Panc1 (cell line): ENCODE data around the gene RGPD8. TPM values are rescaled to one million over a fixed set of nuclear protein-coding genes. Genes with fewer than 3 reads are reported as not detected.

Experiments
- ATAC-seq: fragments of 200-7000 bp; cut with Tn5 transposase; 2 replicates; pipeline ENCODE4 v1.9.1; 2020; ENCODE audit warnings: mild to moderate bottlenecking, moderate library complexity
- BruUV-seq: library from RNA; stranded (reverse); fragments of 400-500 nt; replicated peaks from 2 replicates; lab custom pipeline; 2021; lab: Mats Ljungman, UMichigan
- CTCF ChIA-PET: fragments of 300-600 bp; sonication (Branson Sonifier 250); formaldehyde crosslinking; loops from one replicate; lab custom pipeline; 2022; ENCODE audit warnings: antibody characterized with exemption; lab: Charles Lee
- POLR2A ChIA-PET: fragments of 300-600 bp; sonication (Branson Sonifier 250); formaldehyde crosslinking; loops from one replicate; lab custom pipeline; 2022; ENCODE audit warnings: antibody characterized with exemption; lab: Charles Lee
- DNase-seq: peaks from one replicate; pipeline ENCODE4 v3.0.0-alpha.2; 2010; ENCODE audit warnings: low read depth, low spot score
- H3K27ac ChIP-seq: 2 replicates; pipeline ENCODE4 v1.5.1; 2011; ENCODE audit warnings: mild to moderate bottlenecking, low read length, inconsistent platforms
- H3K27me3 ChIP-seq: fragments of 200-500 bp; sonication (Bioruptor generic); 2 replicates; pipeline ENCODE4 v1.6.0; 2014; ENCODE audit warnings: low read length, inconsistent platforms; ENCODE audit not compliant: control insufficient read depth, insufficient read depth
- H3K36me3 ChIP-seq: fragments of 200-500 bp; sonication (Bioruptor generic); 2 replicates; pipeline ENCODE4 v1.5.1; 2014; ENCODE audit warnings: inconsistent platforms, mild to moderate bottlenecking, low read length, moderate library complexity; ENCODE audit not compliant: control insufficient read depth, insufficient read depth
- H3K4me1 ChIP-seq: 2 replicates; pipeline ENCODE4 v1.5.1; 2011; ENCODE audit warnings: inconsistent platforms, mild to moderate bottlenecking, low read length, moderate library complexity; ENCODE audit not compliant: control insufficient read depth, insufficient read depth
- H3K4me3 ChIP-seq, 2 experiments: 2 replicates each; pipeline ENCODE4 v1.5.1; 2011 to 2012; ENCODE audit warnings: low read depth in 2 of 2, low read length in 2 of 2, mild to moderate bottlenecking in 2 of 2, inconsistent platforms in 1 of 2, moderate library complexity in 1 of 2
- H3K9me3 ChIP-seq: fragments of 200-500 bp; sonication (Bioruptor generic); 2 replicates; pipeline ENCODE4 v1.5.1; 2014; ENCODE audit warnings: low read depth, mild to moderate bottlenecking, inconsistent platforms, low read length, moderate library complexity; ENCODE audit not compliant: control insufficient read depth, insufficient read depth
- CTCF ChIP-seq: fragments of 450-650 bp; IDR thresholded peaks from 2 replicates; pipeline ENCODE4 v1.5.1; 2017; ENCODE audit warnings: mild to moderate bottlenecking
- POLR2AphosphoS5 ChIP-seq: IDR thresholded peaks from 2 replicates; pipeline ENCODE4 v1.6.1; 2012; ENCODE audit warnings: mild to moderate bottlenecking, low read depth, low read length, moderate library complexity
- SIN3A ChIP-seq: IDR thresholded peaks from 2 replicates; pipeline ENCODE4 v1.6.1; 2012; ENCODE audit warnings: low read depth, mild to moderate bottlenecking, low read length, moderate library complexity, borderline replicate concordance; ENCODE audit not compliant: insufficient read depth
- TCF7L2 ChIP-seq: IDR thresholded peaks from 2 replicates; pipeline ENCODE4 v1.6.1; 2011; ENCODE audit warnings: mild to moderate bottlenecking, low read depth, low read length, inconsistent platforms
- in situ Hi-C: cut with HindIII; loops from 2 replicates; pipeline ENCODE4 v1.10.0; 2016; ENCODE audit warnings: low sequenced_read_pairs, low pct_unique_long_range_greater_than_20kb
- intact Hi-C: fragments of 100-400 bp; cut with micrococcal nuclease; formaldehyde crosslinking; loops from one replicate; pipeline ENCODE4 v1.10.0; 2022; ENCODE audit not compliant: unreplicated experiment
- total RNA-seq: library from RNA; stranded (reverse); gene quantifications from one replicate; pipeline ENCODE4 v1.2.1, GENCODE V29; 2021; ENCODE audit not compliant: unreplicated experiment
- TF ChIP-seq, protein P1 (sequence below), 2 experiments: IDR thresholded peaks; 2 replicates each; pipeline ENCODE4 v1.6.1; 2011 to 2012; ENCODE audit warnings: low read depth in 2 of 2, control low read depth in 1 of 2, low read length in 1 of 2, mild to moderate bottlenecking in 1 of 2, moderate library complexity in 1 of 2; ENCODE audit not compliant: insufficient read depth in 1 of 2

RGPD8 gene
- total RNA-seq, 1 experiment from 2014 or later, result 20.9 TPM

DNA sequence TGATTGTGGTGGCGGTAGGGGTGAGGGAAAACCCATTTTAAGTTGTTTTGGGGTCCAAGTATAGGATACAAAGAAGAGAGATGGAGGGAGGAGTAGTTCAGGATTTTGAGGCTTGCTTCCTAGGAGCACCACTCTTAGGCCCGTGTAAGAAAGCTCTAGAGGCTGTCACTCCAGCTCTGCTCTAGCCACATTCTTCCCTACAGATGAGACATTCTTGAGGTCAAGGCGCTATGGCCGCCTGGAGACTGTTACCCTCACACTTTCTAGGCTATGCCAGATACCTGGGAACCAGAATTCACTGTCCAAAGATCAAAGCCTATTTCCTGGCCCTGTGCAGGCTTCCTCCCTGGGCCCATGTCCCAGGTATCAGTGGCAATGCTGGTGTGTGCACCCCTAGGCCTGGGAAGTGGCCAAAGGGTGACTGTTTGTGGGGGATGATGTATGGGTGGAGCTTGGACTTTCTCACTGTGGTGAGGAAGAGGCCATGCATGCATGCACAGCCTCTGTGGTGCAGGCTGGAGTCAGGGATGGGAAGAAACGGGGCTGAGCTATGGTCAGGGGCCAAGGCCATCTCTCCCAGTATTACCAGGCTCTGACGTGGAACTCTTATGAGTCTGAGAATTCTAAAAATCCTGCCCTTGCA, 41.5 kb upstream of the RGPD8 start:
- Histone ChIP-seq H3K27me3 (no peaks in the 10 kb centered on the region), H3K9me3 (no peaks in the 10 kb centered on the region), H3K4me1 (no peaks in the 10 kb centered on the region), H3K36me3 (no peaks in the 10 kb centered on the region), H3K27ac (no peak overlapping the region), H3K4me3 (no peak overlapping the region)
- TF ChIP-seq TCF7L2 (no peak), SIN3A (no peak), CTCF (no peak), POLR2AphosphoS5 (no peak)
- TF ChIP-seq, protein P1, sequence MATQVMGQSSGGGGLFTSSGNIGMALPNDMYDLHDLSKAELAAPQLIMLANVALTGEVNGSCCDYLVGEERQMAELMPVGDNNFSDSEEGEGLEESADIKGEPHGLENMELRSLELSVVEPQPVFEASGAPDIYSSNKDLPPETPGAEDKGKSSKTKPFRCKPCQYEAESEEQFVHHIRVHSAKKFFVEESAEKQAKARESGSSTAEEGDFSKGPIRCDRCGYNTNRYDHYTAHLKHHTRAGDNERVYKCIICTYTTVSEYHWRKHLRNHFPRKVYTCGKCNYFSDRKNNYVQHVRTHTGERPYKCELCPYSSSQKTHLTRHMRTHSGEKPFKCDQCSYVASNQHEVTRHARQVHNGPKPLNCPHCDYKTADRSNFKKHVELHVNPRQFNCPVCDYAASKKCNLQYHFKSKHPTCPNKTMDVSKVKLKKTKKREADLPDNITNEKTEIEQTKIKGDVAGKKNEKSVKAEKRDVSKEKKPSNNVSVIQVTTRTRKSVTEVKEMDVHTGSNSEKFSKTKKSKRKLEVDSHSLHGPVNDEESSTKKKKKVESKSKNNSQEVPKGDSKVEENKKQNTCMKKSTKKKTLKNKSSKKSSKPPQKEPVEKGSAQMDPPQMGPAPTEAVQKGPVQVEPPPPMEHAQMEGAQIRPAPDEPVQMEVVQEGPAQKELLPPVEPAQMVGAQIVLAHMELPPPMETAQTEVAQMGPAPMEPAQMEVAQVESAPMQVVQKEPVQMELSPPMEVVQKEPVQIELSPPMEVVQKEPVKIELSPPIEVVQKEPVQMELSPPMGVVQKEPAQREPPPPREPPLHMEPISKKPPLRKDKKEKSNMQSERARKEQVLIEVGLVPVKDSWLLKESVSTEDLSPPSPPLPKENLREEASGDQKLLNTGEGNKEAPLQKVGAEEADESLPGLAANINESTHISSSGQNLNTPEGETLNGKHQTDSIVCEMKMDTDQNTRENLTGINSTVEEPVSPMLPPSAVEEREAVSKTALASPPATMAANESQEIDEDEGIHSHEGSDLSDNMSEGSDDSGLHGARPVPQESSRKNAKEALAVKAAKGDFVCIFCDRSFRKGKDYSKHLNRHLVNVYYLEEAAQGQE (IDR thresholded peaks at IDR 0.05; ENCODE audit: insufficient read depth in 1 of 2, low read depth in 2 of 2, low read length in 1 of 2), result no peak
- intact Hi-C loops, result no loop called here
- in situ Hi-C loops, result no loop called here
- ChIA-PET CTCF (interaction anchor here (0.7 kb wide), 1 partner anchor 153 kb away, joined by 5 read pairs; no protein-coding TSS in a partner anchor), POLR2A (no interaction called here)
- DNase-seq, result no peak
- no TSS peak for BruUV-seq
- ATAC-seq, result 0 out of 2 replicates have a peak, but pooled peaks have one; percentile 44

DNA sequence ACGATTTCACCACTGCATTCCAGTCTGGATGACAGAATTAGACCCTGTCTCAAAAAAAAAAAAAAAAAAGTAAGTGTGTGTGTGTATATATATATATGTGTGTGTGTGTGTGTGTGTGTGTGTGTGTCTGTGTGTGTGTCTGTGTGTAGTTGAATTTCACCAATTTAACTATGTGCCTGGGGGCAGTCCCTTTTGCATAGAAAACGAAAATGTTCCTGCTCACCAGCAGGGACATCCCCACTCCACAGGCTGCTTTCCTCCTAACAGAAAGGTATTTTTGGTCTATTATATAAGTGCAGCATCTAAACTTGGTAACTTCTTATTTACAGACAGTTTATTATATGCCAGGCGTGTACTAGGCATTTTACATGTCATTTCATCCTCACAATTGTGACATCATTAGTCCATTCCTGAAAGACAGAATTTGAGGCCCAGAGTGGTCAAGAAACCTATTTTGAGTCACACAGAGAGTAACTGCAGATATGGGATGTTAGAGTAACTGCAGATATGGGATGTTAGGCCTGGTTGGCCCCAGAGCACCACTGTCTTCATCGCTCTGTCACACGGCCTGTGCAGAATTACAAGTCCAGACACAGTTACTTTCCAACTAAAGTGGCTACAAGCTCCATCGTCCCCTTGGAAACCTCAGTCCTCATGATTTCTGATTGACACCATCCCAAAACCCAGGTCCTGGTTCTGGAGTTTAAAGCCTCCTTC, 39.3 kb upstream of the RGPD8 start:
- H3K36me3 ChIP-seq, result no peaks in the 10 kb centered on the region
- no peaks in the 10 kb centered on the region for H3K4me1 ChIP-seq
- no peaks in the 10 kb centered on the region for H3K9me3 ChIP-seq
- DNase-seq (no peak), ATAC-seq (no peak)
- in situ Hi-C loops, result no loop called here
- POLR2A ChIA-PET, result no interaction called here
- no peak overlapping the region for H3K4me3 ChIP-seq
- TF ChIP-seq TCF7L2, result no peak
- TF ChIP-seq SIN3A, result no peak
- no peak for TF ChIP-seq CTCF
- TF ChIP-seq, protein P1 (IDR thresholded peaks at IDR 0.05; ENCODE audit: insufficient read depth in 1 of 2, low read depth in 2 of 2, low read length in 1 of 2), result no peak
- TF ChIP-seq POLR2AphosphoS5, result no peak
- CTCF ChIA-PET, result interaction anchor here (0.8 kb wide), 1 partner anchor 21 kb away, joined by 4 read pairs; no protein-coding TSS in a partner anchor
- intact Hi-C loops, result no loop called here
- H3K27ac ChIP-seq, result no peak overlapping the region
- BruUV-seq, result no TSS peak
- 0 out of 2 replicates have a peak, but pooled peaks cover 2% of the 10 kb centered on the region for H3K27me3 ChIP-seq
